Right lobe of liver (tissue), 4 donors: ENCODE measurements around the gene ARMC9.

Experiments used
- POLR2A ChIP-seq: fragments of 450-650 bp; IDR thresholded peaks from one replicate; pipeline ENCODE4 v1.6.1; 2017; ENCODE audit warnings: antibody characterized with exemption, mild to moderate bottlenecking
- TF ChIP-seq, protein P1 (sequence below), 4 donors: fragments of 200-600 bp in 3 of 4; fragments of 450-650 bp in 1 of 4; IDR thresholded peaks; one replicate each; pipeline versions ENCODE4 v1.5.1 to v1.8.0; 2016 to 2022; ENCODE audit warnings: antibody characterized with exemption in 4 of 4, mild to moderate bottlenecking in 2 of 4
- donor health status: DM: no; HTN: no; CAD: no.
- donor health status: DM: no; HTN: no; CAD: no.
- donor health status: DM: no; HTN: yes; CAD: no.

DNA sequence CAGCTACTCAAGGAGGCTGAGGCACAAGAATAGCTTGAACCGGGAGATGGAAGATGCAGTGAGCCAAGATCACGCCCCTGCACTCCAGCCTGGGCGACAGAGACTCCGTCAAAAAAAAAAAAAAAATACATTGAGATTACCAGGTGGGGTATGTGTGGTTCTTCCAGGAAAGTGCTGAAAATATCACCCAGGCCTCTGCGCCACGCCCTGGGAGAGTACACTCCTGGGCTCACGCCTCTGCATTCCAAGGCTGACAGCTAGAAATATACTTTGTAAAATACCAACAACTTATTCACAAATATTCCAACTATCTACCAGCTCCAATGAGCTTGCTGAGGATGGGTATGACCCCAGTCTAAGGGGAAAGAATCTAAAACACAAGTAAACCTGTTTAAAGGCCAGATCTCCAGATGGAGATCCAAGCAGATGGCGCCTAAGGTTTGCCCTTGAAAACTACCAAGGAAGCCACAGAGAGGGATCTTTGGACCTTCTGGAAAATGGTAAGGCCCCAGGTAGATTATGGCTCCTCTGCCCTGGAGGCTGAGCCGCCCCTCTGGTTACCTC is 175.4 kb downstream of the ARMC9 start:
- TF ChIP-seq, protein P1, sequence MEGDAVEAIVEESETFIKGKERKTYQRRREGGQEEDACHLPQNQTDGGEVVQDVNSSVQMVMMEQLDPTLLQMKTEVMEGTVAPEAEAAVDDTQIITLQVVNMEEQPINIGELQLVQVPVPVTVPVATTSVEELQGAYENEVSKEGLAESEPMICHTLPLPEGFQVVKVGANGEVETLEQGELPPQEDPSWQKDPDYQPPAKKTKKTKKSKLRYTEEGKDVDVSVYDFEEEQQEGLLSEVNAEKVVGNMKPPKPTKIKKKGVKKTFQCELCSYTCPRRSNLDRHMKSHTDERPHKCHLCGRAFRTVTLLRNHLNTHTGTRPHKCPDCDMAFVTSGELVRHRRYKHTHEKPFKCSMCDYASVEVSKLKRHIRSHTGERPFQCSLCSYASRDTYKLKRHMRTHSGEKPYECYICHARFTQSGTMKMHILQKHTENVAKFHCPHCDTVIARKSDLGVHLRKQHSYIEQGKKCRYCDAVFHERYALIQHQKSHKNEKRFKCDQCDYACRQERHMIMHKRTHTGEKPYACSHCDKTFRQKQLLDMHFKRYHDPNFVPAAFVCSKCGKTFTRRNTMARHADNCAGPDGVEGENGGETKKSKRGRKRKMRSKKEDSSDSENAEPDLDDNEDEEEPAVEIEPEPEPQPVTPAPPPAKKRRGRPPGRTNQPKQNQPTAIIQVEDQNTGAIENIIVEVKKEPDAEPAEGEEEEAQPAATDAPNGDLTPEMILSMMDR (IDR thresholded peaks at IDR 0.05): no peak
- no peak for TF ChIP-seq POLR2A
